RWPE2 (cell line): ENCODE measurements around the gene RNASE1.
"Not testable (repeated sequence)": the region's sequence is repeated elsewhere in the genome, so short reads cannot be mapped to it uniquely, and the experiment has no call there.

Experiments
- ATAC-seq: fragments of 200-7000 bp; cut with Tn5 transposase; 3 replicates; pipeline ENCODE4 v1.9.1; 2021; ENCODE audit warnings: low read depth
- DNase-seq: peaks from one replicate; pipeline ENCODE4 v3.0.0-alpha.2; 2020; ENCODE audit warnings: low spot score
- H3K27ac ChIP-seq: fragments of 450-650 bp; 2 replicates; pipeline ENCODE4 v1.5.1; 2017; ENCODE audit warnings: mild to moderate bottlenecking; ENCODE audit not compliant: poor library complexity, severe bottlenecking
- H3K27me3 ChIP-seq: fragments of 250-450 bp; sonication (Bioruptor Pico); 2 replicates; pipeline ENCODE4 v1.5.1; 2021; ENCODE audit warnings: mild to moderate bottlenecking, moderate library complexity; ENCODE audit not compliant: insufficient read depth, poor library complexity, severe bottlenecking
- H3K36me3 ChIP-seq: fragments of 250-450 bp; sonication (Bioruptor Pico); 2 replicates; pipeline ENCODE4 v1.5.1; 2020; ENCODE audit warnings: low read depth, mild to moderate bottlenecking, moderate library complexity
- H3K4me1 ChIP-seq: fragments of 250-450 bp; sonication (Bioruptor Pico); 2 replicates; pipeline ENCODE4 v1.5.1; 2021; ENCODE audit warnings: mild to moderate bottlenecking, moderate library complexity; ENCODE audit not compliant: insufficient read depth, poor library complexity, severe bottlenecking
- H3K4me3 ChIP-seq: fragments of 250-450 bp; sonication (Bioruptor Pico); 2 replicates; pipeline ENCODE4 v1.5.1; 2021; ENCODE audit warnings: mild to moderate bottlenecking, moderate library complexity; ENCODE audit not compliant: severe bottlenecking
- H3K9me3 ChIP-seq: fragments of 250-450 bp; sonication (Bioruptor Pico); 2 replicates; pipeline ENCODE4 v1.5.1; 2021; ENCODE audit warnings: mild to moderate bottlenecking, moderate library complexity; ENCODE audit not compliant: severe bottlenecking
- TF ChIP-seq, protein P1 (sequence below): fragments of 450-650 bp; IDR thresholded peaks from one replicate; pipeline ENCODE4 v1.5.1; 2017; ENCODE audit warnings: mild to moderate bottlenecking, moderate library complexity; ENCODE audit not compliant: poor library complexity, severe bottlenecking

Gene RNASE1

DNA sequence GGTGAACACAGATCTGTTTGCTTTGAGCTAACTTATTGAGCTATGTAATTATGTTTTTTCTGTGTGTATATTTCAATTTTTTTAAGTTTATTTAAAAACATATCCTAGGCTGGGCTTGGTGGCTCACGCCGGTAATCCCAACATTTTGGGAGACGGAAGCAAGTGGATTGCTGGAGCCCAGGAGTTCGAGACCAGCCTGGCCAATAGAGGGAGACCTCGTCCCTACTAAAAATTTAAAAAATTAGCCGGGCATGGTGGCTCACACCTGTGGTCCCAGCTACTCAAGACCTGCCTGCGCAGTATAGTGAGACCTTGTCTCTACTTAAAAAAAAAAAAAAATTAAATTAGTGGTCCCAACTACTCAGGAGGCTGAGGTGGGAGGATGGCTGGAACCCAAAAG is 16.2 kb upstream of the RNASE1 start:
- TF ChIP-seq, protein P1, sequence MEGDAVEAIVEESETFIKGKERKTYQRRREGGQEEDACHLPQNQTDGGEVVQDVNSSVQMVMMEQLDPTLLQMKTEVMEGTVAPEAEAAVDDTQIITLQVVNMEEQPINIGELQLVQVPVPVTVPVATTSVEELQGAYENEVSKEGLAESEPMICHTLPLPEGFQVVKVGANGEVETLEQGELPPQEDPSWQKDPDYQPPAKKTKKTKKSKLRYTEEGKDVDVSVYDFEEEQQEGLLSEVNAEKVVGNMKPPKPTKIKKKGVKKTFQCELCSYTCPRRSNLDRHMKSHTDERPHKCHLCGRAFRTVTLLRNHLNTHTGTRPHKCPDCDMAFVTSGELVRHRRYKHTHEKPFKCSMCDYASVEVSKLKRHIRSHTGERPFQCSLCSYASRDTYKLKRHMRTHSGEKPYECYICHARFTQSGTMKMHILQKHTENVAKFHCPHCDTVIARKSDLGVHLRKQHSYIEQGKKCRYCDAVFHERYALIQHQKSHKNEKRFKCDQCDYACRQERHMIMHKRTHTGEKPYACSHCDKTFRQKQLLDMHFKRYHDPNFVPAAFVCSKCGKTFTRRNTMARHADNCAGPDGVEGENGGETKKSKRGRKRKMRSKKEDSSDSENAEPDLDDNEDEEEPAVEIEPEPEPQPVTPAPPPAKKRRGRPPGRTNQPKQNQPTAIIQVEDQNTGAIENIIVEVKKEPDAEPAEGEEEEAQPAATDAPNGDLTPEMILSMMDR: no peak
- Histone ChIP-seq H3K27ac (no peak overlapping the region), H3K27me3 (no peaks in the 10 kb centered on the region), H3K4me1 (no peaks in the 10 kb centered on the region), H3K36me3 (no peaks in the 10 kb centered on the region), H3K4me3 (no peak overlapping the region), H3K9me3 (no peaks in the 10 kb centered on the region)
- no peak for DNase-seq
- no peak for ATAC-seq

DNA sequence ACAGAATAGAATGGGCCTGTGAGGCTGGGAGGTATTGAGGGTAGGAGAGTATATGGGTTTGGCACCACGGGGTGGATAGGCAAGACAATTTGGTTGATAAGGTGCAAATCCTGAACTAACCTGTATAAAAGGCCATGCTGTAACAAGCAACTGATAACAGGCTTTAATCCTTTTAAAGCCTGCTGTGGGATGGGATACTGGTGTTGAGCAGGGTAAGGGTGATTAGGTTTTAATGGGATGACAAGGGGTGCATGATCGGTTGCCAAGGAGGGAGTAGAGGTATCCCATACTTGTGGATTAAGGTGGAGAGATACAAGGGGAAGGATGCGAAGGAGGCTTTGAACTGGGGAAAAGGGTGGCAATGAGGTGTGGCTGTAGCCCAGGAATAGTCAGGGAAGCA is 13.3 kb upstream of the RNASE1 start:
- not testable (repeated sequence) for H3K9me3 ChIP-seq

DNA sequence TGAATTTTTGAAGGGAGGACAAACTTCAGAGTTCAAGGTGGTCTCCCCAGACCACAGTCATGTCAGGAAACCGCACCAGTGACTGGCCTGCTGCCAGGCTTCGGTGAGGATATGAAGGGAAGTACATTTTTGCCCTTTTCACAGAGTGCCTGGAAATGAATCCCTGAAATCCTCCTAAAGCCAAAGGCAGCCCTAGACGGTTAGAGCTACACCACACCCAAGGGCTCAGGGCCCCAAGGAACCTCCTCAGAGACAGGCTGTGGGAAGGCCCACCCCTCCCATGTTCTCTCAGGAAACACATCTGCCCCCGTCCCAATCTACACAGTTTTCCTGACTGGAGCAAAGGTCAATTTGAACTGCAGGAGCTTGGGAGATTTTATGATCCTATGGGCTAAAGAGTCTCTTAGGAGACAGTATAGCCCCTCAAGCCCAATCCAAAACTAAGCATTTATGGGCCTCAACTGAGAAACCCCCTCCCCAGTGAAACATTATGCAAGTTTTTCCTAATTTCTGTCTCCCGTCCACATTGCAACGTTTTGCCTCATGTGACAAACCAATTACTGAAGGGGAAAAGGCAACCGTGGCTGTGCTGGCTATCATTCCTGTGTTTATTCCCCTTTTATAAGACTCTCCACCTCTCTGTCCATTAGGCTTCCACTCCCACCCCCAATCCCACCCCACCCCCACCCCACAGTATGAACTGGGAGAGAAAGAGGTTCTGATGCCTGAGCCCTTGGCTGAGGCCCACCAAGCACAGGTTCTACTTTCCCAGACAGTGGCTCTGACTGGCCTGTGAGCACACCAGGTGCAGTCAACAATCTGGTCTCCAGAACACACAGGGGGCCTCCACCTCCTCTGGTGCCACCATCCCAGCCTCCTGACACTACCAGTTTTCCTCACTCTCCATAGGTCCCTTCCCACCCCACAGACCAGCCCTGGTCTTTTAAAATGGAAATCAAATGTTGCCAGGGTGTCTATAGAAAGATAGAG is 9.6 kb upstream of the RNASE1 start:
- TF ChIP-seq, protein P1: no peak
- DNase-seq (no peak), ATAC-seq (no peak)
- Histone ChIP-seq H3K4me3 (no peak overlapping the region), H3K27me3 (peaks cover 20% of the 10 kb centered on the region), H3K36me3 (no peaks in the 10 kb centered on the region), H3K27ac (no peak overlapping the region), H3K4me1 (no peaks in the 10 kb centered on the region), H3K9me3 (no peaks in the 10 kb centered on the region)

More for the DNA sequence above, 13.3 kb upstream of the RNASE1 start:
- H3K36me3 ChIP-seq, DNase-seq, H3K4me3 ChIP-seq, H3K27me3 ChIP-seq, H3K4me1 ChIP-seq, ATAC-seq, H3K27ac ChIP-seq: not testable (repeated sequence)

DNA sequence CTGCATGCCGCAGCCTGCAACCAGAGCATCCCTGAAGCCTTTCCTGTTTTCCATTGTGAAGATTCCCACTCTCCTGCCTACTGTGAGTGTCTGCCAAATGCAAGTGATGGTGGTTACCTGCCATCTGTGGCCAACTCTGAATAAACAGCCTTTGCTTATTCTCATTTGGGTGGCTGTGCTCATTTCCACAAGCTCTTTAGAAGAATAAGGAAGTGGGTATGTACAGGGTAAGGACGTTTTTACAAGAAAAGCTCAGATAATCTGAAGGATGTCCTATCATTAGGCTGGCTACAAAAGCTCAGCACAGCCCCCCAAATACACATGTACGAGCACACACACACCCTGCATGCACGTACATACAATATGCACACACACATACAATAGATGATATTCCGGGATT is 7.3 kb upstream of the RNASE1 start:
- TF ChIP-seq, protein P1: no peak
- Histone ChIP-seq H3K4me3 (no peak overlapping the region), H3K27me3 (peaks cover 24% of the 10 kb centered on the region), H3K4me1 (no peaks in the 10 kb centered on the region), H3K27ac (no peak overlapping the region), H3K36me3 (no peaks in the 10 kb centered on the region), H3K9me3 (no peaks in the 10 kb centered on the region)
- no peak for ATAC-seq
- DNase-seq: no peak

DNA sequence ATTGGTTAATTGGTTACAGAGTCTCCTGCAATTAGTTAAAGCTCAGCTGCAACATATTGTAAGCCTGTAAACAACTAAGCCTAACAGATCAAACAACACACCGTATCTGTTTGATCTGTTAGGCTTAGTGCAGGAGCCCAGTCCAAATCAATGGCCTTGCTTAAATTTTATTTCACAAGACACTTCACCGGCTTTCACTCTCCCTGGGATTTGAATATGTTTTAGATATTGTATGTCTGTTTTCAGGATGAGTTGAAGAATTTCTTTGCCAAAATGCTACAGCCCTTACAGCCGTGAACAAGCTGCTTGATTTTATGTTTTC is 5.5 kb upstream of the RNASE1 start:
- TF ChIP-seq, protein P1: no peak
- no peak overlapping the region for H3K27ac ChIP-seq
- DNase-seq: no peak
- H3K9me3 ChIP-seq: no peaks in the 10 kb centered on the region
- H3K27me3 ChIP-seq: peaks cover 24% of the 10 kb centered on the region
- H3K36me3 ChIP-seq: no peaks in the 10 kb centered on the region
- H3K4me3 ChIP-seq: no peak overlapping the region
- no peak for ATAC-seq
- H3K4me1 ChIP-seq: no peaks in the 10 kb centered on the region
